A549 (cell line): ENCODE data around the gene POU2F3. TPM values are rescaled to one million over a fixed set of nuclear protein-coding genes. Genes with fewer than 3 reads are reported as not detected.

ENCODE experiments used
- polyA plus RNA-seq, 4 experiments: library from polyadenylated mRNA; depleted of rRNA in 3 of 4; stranded (reverse); fragments of >200 nt; fragmentation: RNase III in 1 of 4; extraction: RNeasy Plus Mini Kit Qiagen cat#74134 plus additional on column Dnase treatment in 1 of 4; gene quantifications; 2 replicates in 3 of 4; 3 replicates in 1 of 4; pipeline ENCODE4 v1.2.3, GENCODE V29; 2011 to 2017
- small RNA-seq, 6 experiments: library from RNA; depleted of rRNA; stranded (forward); fragments of <200 nt; gene quantifications; one replicate each; pipeline ENCODE3, GENCODE V24; 2012

POU2F3 gene
- polyA plus RNA-seq, 2 of the 4 experiments (the other 2 are of a cell fraction), result not detected

Small RNA genes lying within 50 kb of the gene (small RNA-seq; reads per million reads assigned to genes)
- gene RF00100, result 4.2 to 155 (median 19.3) reads per million in 6 experiments

Other genes starting within 250 kb of the POU2F3 start
- gene TRIM29, start 102.0 kb upstream of the POU2F3 start, polyA plus RNA-seq (2011; rRNA removed), result 2.7 and 3.8 TPM in 2 replicates
- gene TRIM29, start 102.0 kb upstream of the POU2F3 start, polyA plus RNA-seq (2017; fragmentation: RNase III; extraction: RNeasy Plus Mini Kit Qiagen cat#74134 plus additional on column Dnase treatment), result 2.5 to 3.6 TPM (median 3.1 TPM) in 3 replicates
- 3.0 and 4.1 TPM in 2 replicates for gene OAF, start 29.1 kb upstream of the POU2F3 start, polyA plus RNA-seq (2011; rRNA removed)
- gene OAF, start 29.1 kb upstream of the POU2F3 start, polyA plus RNA-seq (2017; fragmentation: RNase III; extraction: RNeasy Plus Mini Kit Qiagen cat#74134 plus additional on column Dnase treatment), result 3.4 to 4.2 TPM (median 3.8 TPM) in 3 replicates
- 12.9 TPM in 2 replicates for gene TLCD5, start 85.2 kb downstream of the POU2F3 start, polyA plus RNA-seq (2011; rRNA removed)
- 5.8 to 6.1 TPM (median 6.0 TPM) in 3 replicates for gene TLCD5, start 85.2 kb downstream of the POU2F3 start, polyA plus RNA-seq (2017; fragmentation: RNase III; extraction: RNeasy Plus Mini Kit Qiagen cat#74134 plus additional on column Dnase treatment)
- 27.2 and 31.5 TPM in 2 replicates for gene ARHGEF12, start 96.3 kb downstream of the POU2F3 start, polyA plus RNA-seq (2011; rRNA removed)
- 16.4 to 18.0 TPM (median 16.7 TPM) in 3 replicates for gene ARHGEF12, start 96.3 kb downstream of the POU2F3 start, polyA plus RNA-seq (2017; fragmentation: RNase III; extraction: RNeasy Plus Mini Kit Qiagen cat#74134 plus additional on column Dnase treatment)